Spleen (tissue), 7 donors: ENCODE measurements around the gene G6PD.

ENCODE experiments used
- POLR2A ChIP-seq, 3 donors: fragments of 450-650 bp; IDR thresholded peaks; one replicate each; pipeline ENCODE4 v1.5.1; 2017; ENCODE audit warnings: antibody characterized with exemption in 3 of 3, mild to moderate bottlenecking in 1 of 3
- POLR2AphosphoS5 ChIP-seq, 3 donors: sonication (generic); formaldehyde crosslinking; IDR thresholded peaks; one replicate each; pipeline ENCODE4 v1.5.1; 2017; ENCODE audit warnings: antibody characterized with exemption in 3 of 3
- TF ChIP-seq, protein P1 (sequence below), 11 experiments: fragments of 200-600 bp in 7 of 11; fragments of 450-650 bp in 4 of 11; sonication (generic) in 4 of 11; IDR thresholded peaks in 8 of 11; conservative IDR thresholded peaks in 3 of 11; 1 replicate in 7 of 11; 2 replicates in 4 of 11; pipeline versions ENCODE4 v1.4.0 to v1.8.0; 2016 to 2021; ENCODE audit warnings: antibody characterized with exemption in 11 of 11, inconsistent platforms in 4 of 11, mild to moderate bottlenecking in 1 of 11
- donor health status: DM: no; HTN: no; CAD: no; lungs with moderate emphysema.
- donor health status: DM: no; HTN: no; CAD: no.
- donor health status: DM: no; HTN: no; CAD: no.

DNA sequence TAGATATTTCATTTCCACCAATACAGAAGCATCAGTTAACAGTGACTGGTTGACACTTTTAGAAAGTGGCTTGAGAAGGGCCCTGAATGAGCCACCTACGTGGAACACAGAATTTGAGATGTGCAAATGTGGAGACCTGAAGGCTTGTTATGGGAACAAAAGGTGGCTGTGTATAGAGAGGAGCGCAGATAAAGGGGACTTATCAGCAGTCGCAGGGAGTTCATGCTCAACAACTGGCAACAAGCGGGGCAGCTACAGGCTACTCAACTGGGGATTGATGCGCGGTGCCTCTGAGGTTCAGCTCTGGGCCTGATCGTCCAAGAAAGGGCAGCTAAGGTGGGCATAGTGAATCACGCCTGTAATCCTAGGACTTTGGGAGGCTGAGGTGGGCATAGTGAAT is 27.3 kb downstream of the G6PD start:
- TF ChIP-seq POLR2A (IDR thresholded peaks at IDR 0.05) = no peak
- TF ChIP-seq, protein P1, sequence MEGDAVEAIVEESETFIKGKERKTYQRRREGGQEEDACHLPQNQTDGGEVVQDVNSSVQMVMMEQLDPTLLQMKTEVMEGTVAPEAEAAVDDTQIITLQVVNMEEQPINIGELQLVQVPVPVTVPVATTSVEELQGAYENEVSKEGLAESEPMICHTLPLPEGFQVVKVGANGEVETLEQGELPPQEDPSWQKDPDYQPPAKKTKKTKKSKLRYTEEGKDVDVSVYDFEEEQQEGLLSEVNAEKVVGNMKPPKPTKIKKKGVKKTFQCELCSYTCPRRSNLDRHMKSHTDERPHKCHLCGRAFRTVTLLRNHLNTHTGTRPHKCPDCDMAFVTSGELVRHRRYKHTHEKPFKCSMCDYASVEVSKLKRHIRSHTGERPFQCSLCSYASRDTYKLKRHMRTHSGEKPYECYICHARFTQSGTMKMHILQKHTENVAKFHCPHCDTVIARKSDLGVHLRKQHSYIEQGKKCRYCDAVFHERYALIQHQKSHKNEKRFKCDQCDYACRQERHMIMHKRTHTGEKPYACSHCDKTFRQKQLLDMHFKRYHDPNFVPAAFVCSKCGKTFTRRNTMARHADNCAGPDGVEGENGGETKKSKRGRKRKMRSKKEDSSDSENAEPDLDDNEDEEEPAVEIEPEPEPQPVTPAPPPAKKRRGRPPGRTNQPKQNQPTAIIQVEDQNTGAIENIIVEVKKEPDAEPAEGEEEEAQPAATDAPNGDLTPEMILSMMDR (IDR thresholded peaks at IDR 0.05 in 8 of 11, conservative IDR thresholded peaks at IDR 0.05 in 3 of 11) = no peak
- TF ChIP-seq POLR2AphosphoS5 (IDR thresholded peaks at IDR 0.05) = no peak
